NCI-H82 treated with DMSO at 0.1 percent for 48 hours (cell line): ENCODE measurements around the gene PABPC1L.
"Not testable (repeated sequence)": the region's sequence is repeated elsewhere in the genome, so short reads cannot be mapped to it uniquely, and the experiment has no call there.

Experiments
- DNase-seq: peaks from one replicate; lab custom pipeline; 2025; ENCODE audit not compliant: unreplicated experiment; lab: John Stamatoyannopoulos, UW

The PABPC1L gene

DNA sequence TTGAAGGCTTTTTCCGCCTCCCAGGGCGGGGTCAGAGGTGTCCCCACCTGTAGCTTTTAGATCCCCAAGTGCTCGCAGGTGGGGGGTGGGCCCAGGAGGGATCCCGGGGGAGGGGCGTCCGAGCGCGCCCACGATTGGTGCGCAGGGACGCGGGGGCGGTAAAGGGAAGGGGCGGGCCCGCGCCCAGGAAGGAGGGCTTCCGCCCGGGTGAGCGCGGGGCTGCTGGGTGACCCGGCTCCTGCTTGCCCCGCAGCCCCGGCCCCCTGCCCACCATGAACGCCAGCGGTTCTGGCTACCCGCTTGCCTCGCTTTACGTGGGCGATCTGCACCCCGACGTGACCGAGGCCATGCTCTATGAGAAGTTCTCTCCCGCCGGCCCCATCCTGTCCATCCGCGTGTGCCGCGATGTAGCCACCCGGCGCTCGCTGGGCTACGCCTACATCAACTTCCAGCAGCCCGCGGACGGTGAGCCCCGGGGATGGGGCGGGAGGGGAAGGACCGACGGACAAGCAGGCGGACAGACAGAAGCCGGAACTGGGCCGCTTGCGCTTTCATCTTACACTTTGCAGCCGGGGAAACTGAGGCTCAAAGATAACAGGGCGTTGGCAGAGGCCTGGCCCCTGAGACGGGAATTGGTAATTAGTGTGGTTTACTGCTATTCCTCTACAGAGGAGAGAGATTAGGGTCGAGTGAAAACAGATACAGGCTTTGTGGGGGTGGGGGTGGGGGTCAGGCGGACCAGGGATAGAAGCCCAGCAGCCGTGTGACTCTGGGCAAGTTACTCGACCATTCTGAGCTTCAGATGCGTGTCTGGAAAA, at the start of gene PABPC1L:
TSS of gene PABPC1L (plus strand) at position 189 of the 818 bp plus-strand sequence. CDS start at position 273, 84 bp downstream.
- peak; percentile 56 for DNase-seq

- no peak for DNase-seq
Observed at GRCh38 chr20:44861531-44862006, 48.3 kb upstream of the PABPC1L start.

DNA sequence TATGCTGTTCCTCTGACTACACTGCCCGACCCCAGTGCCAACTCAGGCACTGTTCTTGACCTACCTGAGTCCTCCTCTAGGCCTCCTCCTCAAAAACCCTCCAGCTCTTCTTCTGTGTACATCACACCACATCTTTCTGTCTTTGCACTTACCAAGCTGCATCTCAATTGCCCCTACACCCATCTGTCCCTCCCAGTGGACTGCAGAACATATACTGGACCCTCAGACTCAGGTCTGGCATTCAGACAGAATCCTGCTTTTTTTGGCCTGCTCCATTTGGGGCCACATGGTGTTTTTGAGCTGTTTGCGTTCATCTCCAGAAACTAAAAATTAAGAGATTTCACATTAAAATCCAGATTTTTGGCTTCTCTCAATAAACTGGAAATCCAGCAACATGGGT, 47.6 kb upstream of the PABPC1L start:
- no peak for DNase-seq

- not testable (repeated sequence) for DNase-seq
Observed at GRCh38 chr20:44863365-44864084, 46.3 kb upstream of the PABPC1L start.

DNA sequence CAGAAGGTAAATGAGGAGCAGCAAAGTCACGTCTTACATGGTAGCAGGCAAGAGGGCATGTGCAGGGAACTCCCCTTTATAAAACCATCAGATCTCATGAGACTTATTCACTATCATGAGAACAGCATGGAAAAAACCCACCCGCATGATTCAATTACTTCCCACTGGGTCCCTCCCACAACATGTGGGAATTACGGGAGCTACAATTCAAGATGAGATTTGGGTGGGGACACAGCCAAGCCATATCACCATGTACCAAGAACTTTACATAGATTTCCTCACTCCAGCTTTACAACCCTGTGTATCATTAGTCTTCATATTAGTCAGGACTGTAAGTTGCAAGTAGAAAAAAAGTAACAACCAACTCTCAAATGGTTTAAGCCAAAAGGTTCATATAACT, 45.4 kb upstream of the PABPC1L start:
- not testable (repeated sequence) for DNase-seq

DNA sequence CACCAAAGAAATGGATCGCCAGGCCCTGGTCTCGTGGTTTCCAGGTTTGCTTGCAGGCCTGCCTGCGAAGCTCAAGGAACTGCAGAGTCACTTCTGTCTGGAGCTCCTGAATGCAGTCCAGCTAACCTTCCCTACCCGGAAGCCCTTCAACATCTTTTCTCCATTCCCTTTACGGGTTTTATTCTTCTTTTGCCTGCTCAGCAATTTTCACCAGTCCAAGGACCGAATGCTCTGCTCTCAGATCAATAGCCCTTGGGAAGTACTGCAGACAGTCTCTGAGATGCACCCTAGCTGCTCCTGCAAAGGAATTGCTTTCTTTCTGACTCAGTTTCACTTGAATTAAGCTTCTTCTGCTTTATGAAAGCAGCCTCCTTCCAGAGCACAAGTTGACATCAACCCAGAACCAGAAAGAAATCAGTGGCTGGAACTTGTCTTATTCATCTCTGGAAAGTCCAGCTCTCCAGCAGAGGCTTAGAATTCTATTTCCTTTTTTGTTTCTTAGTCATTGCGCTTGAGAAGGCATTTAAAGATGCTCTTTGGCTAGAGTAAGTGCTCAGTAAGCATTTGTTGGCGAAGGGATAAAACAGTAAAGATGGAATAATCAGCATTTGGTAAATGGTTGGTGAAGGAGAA, 43.0 kb upstream of the PABPC1L start:
- no peak for DNase-seq

- no peak for DNase-seq
Observed at GRCh38 chr20:44869471-44869870, 40.4 kb upstream of the PABPC1L start.

DNA sequence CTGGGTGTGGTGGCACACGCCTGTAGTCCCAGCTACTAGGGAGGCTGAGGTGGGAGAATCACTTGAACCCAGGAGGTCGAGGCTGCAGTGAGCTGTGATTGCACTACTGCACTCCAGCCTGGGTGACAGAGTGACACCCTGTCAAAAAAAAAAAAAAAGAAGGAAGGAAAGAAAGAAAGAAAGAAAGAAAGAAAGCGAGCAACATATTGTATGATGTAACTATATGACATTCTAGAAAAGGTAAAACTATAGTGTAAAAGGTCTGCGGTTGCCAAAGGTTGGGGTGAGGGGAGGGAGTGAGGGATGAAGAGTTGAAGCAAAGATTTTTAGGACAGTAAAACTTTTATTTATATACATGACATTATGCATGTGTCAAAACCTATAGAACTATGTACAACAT, 27.5 kb upstream of the PABPC1L start:
- DNase-seq, result not testable (repeated sequence)

DNA sequence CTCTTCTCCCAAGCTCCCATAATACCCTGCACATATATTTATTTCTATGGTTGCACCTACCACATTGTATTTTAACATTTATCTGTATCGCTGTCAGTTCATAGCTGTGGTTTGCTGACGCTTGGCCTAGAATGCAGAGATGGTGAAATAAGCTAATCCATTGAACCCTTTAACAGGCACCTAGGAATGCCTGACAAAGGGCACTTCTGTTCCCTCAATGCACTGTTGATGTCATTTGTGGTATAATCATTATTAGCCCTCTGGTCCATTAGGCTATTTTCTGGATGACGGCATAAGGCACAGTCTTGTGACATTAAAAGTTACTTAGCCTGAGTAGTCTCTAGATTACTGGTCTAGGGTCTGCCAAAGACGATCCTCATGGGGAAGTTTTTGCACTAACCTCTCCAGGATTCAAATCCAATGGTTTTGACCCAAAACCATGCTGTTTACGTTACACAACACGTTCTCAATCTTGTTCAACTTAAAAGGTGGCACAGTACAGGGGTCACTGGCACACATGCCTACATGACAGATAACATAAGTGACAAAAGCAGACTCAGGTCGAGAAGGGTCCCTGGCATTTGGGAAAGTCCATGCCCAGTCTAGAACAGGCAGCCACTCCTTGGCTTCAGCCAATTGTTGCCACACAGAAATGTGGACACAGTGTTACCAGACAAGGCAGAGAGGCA, 26.5 kb upstream of the PABPC1L start:
- DNase-seq, result no peak

DNA sequence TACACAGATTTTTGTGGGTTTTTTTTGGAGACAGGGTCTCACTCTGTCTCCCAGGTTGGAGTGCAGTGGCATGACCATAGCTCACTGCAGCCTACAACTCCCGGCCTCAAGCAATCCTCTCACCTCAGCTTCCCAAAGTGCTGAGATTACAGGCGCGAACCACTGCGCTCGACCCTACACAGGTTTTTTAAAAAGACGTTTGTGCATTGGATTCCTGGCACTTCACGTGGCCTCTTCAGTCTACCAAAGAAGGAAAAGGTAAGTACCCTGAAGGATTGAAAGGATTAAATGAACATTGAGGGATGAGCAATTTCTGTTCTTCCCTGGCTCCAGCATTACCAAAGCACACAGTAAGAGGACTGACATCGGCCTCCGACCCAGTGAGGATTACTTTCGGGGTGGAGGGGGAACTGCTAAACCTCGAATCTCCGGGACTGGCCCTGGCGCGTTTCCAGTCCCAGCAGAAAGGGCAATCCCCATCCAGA, 24.9 kb upstream of the PABPC1L start:
- DNase-seq, result no peak

DNA sequence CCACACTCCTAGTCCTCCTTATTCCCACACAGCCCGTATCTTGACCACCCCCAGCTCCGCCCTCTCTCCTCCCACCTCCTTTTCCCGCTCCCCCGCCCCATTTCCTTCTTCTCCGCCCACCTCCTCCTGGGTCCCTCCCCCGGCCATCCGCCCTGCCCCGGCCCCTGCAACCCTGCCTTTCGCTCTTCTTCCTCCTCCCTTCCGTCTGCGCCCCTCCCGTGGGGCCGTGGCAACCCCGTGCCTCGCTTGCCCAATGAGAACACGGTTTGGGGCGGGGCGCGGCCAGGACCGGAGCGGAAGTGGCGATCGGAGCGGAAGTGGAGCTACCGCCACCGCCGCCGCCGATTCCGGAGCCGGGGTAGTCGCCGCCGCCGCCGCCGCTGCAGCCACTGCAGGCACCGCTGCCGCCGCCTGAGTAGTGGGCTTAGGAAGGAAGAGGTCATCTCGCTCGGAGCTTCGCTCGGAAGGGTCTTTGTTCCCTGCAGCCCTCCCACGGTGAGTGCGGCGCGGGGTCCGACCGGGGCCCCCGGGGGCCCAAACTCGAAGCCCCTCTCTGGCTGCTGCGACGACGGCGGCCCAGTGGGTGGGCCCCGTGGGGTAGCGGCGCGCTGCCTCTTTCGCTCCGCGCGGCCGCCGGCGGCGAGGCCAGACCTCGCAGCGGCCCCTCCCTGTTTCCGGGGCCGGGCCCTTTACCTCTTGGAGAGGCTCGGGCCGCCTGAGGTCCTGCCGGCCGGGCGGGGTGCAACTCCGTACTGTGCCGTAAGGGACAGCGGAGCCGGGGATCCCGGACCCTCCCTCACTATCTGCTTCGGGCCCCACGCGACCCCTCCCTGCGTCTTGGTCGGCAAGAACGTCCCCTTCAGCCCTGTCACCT, 24.2 kb upstream of the PABPC1L start, which contains the start of gene YWHAB:
TSS of gene YWHAB (plus strand) at position 314 of the 874 bp plus-strand sequence. CDS start 15,829 bp downstream, outside the sequence.
- DNase-seq, result peak; percentile 98

DNA sequence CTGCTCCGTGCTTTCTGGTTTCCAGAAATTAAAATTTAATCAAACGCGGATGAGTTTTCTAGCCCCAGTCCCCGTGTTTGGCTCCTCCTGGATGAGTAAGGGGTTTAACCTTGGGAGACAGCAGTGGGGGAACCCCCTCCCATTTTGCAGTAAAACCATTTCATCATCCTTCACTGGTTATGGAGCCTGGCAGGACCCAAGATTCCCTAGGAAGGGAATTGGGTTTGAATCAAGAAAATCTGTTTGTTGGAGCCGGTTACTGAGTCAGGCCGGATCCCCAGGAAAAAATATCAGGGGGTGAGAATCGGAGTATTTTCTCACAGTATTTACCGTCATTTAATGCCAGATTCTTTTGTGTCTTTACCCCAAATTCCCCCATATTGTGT, 23.6 kb upstream of the PABPC1L start:
- no peak for DNase-seq

DNA sequence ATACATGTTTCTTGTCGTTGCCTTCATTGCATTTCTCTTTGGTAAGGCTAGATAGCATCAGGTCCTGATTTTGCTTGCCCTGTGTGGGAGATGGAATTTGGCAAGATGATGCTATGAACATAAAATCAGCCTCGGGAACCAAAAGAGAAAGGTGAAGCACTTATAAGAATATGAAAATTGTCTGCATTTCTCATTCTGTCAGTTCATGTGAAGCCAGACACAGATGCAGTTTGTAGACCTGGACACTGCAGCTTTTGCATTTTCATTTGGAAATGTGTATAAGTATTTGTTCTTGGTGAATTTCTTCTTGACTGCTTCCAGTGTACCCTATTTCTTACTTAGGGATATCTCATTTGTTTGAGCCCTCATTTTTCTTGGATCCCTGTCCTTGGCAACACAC, 23.0 kb upstream of the PABPC1L start:
- no peak for DNase-seq

DNA sequence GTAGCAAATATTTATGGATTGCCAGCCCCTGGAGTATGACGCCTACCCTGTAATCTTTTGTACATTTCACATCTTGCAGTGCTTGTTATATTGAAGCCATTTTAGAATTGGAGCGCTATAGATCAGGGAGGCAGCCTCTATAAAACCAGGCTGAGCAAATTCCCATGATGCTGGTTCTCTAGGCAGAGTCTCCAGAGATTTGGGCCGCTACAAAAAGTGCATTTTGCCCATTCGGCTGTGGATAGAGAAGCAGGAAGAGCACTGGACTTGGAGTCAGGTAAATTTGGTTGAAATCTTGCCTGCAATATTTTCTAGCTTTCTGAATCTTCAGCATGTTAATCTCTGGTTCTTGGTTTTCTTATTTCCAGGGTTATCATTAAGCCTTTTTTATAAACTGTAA, 22.4 kb upstream of the PABPC1L start:
- no peak for DNase-seq

DNA sequence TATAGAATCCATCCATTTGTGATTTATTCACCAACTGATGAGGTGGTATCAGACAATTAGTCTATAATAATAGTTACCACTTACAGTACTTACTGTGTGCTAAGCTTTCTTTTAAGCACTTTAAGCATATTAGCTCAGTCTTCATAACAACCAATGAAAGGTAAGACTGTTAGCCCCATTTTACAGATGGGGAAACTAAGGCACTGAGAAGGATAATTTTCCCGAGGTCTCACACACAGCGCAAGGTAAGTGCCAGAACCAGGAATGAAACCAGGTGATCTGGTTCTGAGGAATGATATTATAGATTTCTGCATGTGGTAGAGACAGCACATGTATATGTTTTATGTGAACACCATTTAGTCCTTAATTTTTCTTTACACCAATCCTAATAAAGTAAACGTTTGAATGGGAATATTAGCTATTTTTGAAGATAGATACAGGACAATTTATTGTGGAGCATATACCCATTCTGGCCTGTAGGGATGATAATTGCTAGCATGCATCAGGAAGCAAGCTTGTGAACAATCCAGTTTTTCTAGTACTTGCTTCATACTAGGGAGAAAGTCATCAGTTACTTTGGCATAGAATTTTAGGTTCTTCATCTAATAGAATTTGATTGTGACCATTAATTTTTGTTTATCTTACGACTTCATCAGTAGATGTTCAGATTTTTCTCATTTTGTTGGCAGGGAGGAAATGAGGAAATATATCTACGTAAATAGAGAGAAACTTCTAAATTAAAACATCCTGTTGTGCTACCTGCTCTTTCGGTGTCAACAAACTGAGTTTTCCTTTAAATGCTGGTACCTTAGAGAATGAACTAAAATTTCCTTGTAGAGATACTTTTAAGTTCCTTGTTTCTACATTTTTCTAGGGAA, 21.4 kb upstream of the PABPC1L start:
- no peak for DNase-seq

DNA sequence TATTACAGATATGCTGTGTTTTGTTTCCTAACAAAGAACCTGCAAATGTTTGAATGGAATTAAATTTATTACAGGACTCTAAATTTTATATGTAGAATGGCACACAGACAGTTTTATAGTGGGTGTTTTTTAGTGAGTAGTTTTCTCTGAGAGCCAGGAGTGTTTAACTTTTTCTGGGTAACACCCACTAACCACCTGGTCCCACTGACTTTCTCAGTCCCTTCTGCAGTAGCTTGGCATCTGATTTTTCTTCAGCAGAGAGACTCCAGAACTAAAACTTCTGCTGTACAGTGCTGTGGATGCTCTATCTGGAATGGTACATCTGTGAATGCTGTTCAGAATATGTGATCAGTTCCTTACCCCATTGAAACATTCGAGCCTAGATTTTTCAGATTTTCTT, 18.0 kb upstream of the PABPC1L start:
- no peak for DNase-seq

DNA sequence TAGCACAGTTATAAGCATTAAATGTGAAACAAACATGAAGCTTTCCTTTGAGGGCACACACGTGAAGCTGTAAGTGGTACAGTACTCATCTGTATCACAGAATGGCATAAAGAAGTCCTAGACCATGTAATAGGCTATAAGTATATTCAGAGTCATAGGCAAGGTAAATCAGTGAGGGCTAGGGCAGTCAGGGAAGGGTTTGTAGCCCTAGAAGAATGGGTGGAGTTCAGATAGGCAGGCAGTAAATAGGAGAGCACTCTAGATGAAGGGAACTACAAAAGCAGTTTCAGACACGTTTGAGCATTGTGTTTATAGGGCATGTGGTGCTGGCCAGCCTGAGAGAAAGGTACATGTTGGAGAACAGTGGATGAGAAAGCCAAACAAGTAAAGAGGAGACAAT, 14.9 kb upstream of the PABPC1L start:
- DNase-seq, result no peak

- no peak for DNase-seq
Observed at GRCh38 chr20:44896583-44896982, 13.3 kb upstream of the PABPC1L start.

DNA sequence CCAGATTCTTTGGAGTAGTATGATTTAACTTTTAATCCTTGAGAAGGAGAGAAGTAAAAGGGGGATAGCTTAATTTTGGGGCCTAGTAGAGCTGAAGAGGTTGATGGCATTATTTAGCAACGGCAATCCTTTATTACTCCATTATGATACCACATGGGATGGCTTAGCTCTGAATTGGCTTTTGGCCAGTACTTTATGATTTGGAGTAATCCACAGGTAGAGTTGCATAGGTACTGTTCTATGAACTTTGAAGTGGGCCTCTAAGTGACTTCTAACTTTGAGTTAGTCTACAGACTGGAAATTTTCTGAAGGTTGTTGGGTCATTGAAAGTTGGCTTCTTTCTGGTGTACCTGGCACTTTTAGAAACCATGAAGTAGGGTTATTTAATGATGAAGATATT, 12.7 kb upstream of the PABPC1L start:
- DNase-seq, result no peak
